Stimulated activated CD4-positive, alpha-beta T cell treated with anti-CD3 and anti-CD28 coated beads, TNF-alpha, amount 100 ng/mL, for 48 hours (primary cell): ENCODE results near the gene PSMA2.
A peak's percentile ranks its signal among the peaks of the same experiment; 100 is the strongest.
"Not testable (repeated sequence)": the region's sequence is repeated elsewhere in the genome, so short reads cannot be mapped to it uniquely, and the experiment has no call there.

Source experiments
- DNase-seq, 3 donors: peaks; one replicate each; pipeline ENCODE4 v3.0.0-alpha.2; 2020; ENCODE audit warnings: low read depth in 3 of 3

The PSMA2 gene

DNA sequence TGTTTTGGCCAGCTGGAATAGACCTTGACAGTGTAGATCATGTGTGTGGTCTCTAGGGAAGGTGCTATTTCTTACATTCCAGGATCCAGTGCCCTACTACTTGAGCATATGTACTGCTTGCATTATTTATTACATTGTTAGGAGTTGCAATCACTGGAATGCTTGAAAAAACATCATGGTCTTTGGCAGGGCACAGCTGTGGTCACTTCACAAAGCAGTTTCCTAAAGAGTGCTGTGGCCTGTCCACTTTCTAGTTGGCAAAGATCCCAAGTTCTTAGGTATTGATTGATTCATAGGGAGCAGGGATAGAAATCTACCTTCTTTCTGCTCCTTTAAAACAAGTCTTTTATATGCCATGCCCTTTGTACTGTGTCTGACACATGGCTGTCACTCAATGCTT, 24.7 kb downstream of the PSMA2 start:
- DNase-seq = no peak

DNA sequence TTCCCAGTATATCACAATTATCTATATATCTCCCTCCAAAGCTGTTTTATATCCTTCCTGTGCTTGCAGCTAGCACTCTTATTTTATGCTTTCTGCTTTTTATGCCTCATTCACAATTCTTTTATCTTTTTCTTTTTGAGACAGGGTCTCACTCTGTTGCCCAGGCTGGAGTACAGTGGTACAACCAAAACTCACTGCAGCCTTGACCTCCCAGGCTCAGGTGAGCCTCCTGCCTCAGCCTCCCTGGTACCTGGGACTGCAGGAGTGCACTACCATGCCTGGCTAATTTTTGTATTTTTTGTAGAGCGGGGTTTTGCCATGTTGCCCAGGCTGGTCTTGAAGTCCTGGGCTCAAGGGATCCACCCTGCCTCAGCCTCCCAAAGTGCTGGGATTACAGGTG, 25.8 kb downstream of the PSMA2 start:
- no peak for DNase-seq

DNA sequence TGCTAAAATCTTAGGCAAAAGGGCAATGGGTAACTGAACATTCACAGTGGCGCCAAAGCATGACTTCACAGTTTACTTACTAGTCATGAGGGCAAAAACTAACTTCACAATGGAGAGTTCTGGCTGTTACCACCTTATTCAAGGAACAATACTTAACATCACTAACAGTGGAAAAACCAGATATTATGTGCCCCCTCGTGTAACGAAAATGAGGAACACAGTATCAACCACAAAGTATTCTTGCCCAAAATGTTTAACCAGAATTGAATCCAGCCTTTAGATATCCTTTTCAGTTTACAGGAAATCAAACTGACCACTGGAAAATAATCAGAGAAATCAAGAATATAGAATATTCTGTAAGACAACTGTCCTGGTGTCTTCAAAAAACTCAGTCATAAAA, 29.6 kb downstream of the PSMA2 start:
- DNase-seq = no peak

DNA sequence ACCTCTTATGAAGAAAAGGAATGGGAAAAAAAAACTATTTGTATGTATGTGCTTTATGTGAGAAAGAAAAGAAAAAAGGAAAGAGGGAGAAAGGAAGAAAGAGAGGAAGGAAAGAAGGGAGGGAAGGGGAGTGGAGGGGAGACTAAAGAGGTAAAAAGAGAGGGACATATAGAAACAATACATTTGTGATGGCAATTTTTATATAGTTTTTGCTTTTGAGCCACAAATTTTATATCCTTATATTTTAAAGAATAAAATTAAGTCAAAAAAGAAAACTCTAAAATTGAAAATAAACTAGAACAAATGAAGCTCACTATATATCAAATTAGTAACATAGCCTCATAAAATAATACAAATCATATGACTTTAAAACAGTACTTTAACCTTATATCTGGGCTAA, 31.1 kb downstream of the PSMA2 start:
- no peak for DNase-seq

DNA sequence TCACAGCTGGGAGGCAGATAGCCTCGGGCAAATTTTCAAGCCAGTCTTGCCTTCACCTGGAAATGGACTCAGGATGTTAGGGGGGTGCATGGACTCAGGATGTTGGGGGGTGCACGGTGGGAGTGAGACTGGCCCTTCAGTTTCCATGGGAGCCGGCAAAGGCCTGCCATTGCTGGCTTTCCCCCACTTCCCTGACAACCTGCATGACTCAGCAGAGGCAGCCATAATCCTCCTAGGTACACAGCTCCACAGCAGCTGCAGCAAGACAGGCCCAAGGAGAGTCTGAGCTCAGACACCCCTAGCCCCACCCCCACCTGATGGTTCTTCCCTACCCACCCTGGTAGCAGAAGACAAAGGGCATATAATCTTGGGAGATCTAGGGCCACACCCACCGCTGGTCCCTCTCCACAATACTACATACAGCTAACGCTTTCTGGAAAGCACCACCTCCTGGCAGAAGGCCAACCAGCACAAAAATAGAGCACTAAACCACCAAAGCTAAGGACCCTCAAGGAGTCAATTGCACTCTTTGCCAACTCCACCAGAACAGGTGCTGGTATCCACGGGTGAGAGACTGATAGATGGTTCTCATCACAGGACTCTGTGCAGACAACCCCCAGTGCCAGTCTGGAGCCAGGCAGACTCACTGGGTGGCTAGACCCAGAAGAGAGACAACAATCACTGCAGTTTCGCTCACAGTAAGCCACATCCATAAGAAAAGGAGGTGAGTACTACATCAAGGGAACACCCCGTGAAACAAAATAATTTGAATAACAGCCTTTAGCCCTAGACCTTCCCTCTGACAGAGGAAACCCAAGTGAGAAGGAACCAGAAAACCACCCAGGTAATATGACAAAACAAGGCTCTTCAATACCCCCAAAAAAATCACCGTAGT, 38.4 kb downstream of the PSMA2 start:
- no peak for DNase-seq

DNA sequence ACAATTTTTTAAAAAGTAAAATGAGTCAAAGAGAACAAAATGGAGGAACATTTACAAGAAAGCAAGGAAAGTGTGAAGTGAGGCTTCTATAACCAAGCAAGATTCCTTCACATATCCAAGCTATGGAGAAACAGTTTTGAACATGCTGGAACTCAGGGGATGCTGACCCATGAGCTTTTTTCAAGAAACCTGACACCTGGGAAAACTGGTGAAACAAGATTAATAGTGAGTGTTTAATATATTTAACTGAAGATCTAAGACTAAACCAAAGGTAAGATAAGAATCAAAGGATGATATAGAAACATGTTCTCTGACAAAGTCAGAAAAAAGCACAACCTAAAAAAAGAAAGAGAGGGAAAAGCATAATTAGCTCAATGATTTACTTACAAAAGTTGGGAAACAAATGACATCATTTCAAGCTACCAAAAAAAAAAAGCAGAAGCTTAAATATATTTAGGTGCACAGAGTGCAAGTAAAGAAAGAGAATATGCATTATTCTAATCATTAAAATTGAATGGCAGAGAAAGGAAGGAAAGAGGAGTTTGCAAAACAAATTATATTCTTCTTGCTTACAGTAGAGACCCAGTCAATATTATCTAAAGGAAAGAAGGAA, 45.0 kb downstream of the PSMA2 start:
- no peak for DNase-seq

DNA sequence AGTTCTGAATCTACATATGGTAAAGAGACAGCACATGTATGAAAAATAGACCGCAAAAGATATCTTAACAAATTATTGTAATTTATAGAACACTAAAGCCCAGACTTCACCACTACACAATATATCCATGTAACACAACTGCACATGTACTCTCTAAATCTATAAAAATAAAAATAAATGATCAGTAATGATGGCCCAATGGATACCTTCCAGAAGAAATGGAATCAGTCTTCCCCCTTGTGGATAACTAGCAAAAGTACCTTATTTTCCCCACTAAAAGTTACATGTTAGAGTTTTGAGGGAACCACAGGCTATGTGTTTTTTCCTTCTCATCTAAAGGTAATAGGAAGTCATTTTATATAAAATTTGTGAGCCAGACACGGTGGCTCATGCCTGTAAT, 45.8 kb downstream of the PSMA2 start:
- no peak for DNase-seq

DNA sequence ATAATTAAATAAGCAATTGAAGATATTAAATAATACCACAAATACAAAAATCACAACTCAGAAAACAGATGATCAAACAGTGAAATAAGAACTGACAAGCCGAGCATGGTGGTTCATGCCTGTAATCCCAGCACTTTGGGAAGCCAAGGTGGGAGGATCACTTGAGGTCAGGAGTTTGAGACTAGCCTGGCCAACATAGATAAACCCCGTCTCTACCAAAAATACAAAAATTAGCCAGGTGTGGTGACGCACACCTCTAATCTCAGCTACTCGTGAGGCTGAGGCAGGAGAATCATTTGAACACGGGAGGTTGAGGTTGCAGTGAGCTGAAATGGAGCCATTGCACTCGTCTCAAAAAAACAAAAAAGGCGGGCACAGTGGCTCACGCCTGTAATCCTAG, 46.8 kb downstream of the PSMA2 start:
- DNase-seq = not testable (repeated sequence)

DNA sequence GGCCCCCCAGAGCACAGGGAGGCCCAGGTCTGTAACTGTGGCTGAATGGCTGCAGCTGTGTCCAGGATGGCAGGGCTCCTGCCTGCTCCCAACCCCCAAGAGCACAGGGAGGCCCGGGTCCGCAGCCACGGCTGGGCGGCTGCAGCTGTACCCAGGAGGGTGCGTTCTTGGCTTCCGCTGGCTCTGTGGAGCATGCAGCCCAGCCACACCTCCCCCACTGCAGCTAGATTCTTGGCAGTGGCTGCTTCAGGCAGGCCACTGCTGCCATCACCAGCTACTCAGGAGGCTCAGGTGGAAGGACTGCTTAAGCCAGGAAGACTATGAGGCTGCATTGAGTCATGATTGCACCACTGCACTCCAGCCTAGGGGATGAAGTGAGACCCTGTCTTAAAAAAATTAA, 48.0 kb downstream of the PSMA2 start:
- no peak for DNase-seq

DNA sequence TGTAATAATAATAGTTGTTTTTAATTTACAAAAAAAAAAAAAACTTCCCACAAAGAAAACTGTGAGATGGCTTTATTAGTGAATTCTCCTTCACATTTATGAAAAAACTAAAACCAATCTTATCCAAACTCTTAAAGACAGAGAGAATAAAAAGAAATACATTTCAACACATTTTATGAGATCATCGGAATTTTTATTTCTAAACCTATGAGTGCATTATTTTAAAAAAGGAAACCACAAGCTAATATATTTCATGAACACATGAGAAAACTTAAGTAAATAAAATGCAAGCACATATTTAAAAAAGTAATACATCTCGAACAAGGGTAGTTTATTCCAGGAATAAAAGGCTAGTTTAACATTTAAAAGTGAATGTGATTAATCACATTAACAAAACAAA, 51.6 kb downstream of the PSMA2 start:
- DNase-seq = no peak

DNA sequence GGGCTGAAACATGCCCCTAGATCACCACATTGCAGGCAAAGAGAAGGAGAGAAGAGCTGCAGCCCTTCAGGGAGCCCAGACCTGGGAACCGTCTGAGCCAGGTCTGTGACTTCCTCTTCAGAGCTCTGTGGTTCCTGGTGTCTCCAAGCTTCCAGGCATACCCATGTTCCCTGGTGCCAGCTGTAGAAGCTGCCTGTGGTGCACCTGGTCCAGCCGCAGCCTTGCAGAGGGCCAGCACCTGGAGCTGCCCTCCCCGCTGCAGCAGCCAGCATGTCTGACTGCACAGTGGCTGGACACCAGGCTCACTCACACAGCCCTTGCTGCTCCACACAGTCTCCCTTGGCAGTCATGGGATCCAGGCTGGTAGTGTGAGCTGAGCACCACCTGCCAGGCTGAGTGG, 53.7 kb downstream of the PSMA2 start:
- no peak for DNase-seq

DNA sequence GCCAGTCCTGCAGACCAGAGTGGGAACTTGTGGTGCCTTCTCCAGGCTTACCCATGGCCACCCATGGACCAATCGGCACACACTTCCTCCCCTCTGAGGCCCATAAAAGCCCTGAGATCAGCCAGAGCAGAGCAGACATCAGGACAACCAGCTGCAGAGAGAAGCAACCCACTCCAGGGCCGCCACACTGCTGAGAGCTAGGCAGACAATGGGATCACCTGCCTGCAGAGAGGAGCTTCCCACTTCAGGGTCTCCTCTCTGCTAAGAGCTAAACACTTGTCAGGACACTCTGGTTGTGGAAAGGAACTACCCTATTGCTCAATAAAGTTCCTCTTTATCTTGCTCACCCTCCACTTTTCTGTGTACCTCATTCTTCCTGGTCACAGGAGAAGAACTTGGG, 54.1 kb downstream of the PSMA2 start:
- no peak for DNase-seq

DNA sequence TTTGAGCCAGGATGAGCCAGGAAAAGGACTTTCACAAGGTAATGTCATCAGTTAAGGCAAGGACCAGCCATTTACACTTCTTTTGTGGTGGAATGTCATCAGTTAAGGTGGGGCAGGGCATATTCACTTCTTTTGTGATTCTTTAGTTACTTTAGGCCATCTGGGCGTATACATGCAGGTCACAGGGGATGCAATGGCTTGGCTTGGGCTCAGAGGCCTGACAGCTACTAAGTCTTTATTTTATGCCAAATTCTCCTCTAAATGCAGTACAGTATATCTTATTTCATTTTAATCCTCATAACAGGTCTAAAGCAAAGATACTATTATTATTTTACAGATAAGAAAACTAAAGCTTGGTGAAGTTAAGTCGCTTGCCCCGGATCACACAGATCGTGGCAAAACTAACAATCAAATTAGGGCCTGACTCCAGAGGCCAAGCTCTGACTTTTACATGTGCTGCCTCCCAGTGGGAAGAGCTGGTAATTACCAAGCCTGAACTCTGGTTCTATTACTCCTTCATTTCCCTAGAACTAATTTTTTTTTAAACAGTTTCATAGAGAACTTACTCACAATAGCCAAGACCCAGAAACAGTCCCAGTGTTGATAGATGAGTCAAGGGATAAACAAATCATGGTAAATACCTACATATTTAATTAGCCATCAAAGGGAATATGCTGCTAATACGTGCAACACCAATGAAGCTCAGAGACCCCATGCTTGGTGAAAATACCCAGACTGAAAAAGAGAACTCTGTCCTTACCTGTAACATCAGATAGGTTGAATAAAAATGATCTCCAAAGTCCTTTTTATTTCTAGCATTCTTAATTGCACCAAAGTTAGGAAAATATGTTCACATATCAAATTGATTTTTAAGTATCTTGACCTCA, 55.5 kb downstream of the PSMA2 start:
- DNase-seq = peak; percentile 23 to 57 (median 37)

DNA sequence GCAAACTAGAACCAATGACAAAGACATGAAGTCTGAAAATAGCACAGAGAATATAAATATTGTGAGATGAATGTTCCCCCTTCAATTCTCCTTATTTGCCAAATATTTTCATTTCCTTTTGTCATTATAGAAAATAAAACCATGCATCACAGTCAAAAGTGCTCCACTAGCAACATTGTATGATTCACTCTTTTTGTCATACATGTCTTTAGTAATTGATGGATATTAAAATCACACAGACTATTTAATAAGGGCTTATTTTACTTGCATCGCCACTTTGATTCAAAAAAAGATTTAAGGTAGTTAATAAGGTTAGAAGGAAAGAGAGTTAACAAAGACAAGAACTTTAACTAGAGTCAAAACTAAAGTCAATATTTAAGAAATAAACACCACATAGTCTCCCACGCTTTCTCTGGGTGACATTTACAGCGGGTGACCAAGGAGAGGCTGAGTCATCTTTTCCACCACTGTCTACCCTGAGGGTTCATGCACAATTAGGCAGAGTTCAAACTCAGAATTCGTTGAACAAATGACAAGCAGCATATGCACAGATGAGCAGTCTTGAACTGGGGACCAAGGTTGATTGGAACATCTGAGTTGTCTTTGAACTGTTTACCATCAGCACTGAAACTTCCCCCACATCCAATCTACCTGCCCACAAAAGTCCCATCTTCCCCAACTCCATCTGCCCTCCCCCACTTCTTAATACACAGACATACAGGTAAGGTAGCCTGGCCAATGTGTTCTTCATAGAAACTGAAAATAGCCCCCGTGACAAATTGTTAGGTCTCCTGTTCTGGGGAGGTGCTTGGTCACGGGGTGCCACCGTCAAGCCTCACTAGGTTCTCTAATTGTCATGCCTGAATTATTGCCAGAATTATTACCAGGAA, 62.6 kb downstream of the PSMA2 start:
- DNase-seq = peak; percentile 26 to 51 (median 27)

DNA sequence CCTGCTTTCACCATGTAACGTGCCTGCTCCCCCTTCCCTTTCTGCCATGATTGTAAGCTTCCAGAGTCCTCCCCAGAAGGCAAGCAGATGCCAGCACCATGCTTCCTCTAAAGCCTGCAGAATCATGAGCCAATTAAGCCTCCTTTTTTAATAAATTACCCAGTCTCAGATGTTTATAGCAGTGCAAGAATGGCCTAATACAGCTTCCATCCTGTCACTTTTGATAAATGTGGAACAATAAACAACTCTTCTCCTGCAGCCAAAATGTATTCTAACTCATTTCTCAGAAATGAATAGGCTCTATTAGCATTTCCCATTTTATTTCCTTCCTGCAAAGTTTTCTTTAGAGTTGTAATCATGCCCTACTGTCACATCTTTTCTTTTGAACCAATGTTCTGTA, 63.5 kb downstream of the PSMA2 start:
- no peak for DNase-seq
